Dedifferentiated amniotic fluid mesenchymal stem cell (primary cell): ENCODE results near the gene ATRIP.

ENCODE experiments used
- DNase-seq: peaks from one replicate; pipeline ENCODE4 v3.0.0-alpha.2; 2016; ENCODE audit errors: extremely low spot score

Gene ATRIP

DNA sequence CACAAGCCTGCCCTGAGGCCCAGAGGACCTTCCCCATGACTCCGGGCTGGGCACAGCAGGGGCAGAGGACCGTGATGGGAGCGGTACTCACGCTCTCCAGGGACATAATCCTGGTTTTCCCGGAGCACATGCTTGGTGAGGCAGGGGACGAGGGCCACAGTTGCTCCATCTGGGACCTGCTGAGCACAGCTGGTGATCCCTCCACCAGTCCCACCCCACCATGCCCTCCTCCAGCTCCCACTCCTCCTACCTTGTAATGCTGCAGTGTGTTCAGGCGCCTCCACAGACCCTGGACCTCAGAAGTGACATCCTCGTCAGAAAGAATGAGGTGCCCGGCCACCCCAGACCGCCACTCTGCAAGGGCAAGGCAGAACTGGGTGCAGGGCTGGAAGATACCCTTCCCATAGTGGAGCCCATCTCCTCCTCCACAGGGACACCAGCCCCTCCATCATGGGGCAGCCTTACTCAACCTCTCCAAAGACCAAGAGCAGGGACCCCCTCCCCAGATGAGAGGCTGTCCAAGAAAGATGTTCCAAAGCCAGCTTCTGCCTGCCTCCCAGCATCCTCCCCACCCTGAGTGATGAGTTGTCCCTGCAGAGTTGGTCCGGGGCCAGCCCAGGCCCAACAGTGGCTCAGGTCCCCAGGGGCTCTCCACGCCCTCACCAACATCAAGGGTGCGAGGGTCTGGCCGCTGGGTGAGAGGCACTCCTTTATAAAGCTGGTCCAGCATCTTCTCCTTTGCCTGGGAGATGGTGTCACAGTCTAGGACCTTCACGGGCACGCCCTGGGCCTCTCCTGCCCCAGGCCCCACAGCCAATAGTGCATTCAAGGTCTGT is 36.1 kb upstream of the ATRIP start:
- no peak for DNase-seq

DNA sequence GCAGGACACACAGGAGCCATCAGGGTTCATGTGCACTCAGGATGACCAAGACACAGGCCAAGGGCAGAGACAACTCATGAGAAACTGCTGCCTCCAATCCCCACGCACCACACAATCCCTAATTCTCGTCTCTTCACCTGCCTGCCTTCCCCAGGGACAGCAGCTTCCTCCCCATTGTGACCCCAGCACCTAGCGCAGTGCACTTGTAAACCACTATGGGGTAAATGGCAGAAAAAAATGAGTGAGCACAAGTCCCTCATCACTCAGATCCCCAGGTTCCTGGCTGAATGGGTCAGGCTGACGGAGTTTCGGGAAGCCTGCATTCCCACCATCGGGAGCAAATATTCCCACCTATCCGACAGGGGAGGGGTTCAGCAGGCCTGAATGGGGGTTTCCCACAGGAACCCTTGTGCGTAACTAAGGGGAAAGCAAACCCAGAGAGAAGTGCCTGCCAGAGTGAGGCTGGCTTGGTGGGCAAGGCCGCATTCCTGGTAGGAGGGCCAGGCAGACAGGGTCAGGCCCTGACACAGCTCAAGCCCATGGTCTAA is 35.4 kb upstream of the ATRIP start:
- no peak for DNase-seq

DNA sequence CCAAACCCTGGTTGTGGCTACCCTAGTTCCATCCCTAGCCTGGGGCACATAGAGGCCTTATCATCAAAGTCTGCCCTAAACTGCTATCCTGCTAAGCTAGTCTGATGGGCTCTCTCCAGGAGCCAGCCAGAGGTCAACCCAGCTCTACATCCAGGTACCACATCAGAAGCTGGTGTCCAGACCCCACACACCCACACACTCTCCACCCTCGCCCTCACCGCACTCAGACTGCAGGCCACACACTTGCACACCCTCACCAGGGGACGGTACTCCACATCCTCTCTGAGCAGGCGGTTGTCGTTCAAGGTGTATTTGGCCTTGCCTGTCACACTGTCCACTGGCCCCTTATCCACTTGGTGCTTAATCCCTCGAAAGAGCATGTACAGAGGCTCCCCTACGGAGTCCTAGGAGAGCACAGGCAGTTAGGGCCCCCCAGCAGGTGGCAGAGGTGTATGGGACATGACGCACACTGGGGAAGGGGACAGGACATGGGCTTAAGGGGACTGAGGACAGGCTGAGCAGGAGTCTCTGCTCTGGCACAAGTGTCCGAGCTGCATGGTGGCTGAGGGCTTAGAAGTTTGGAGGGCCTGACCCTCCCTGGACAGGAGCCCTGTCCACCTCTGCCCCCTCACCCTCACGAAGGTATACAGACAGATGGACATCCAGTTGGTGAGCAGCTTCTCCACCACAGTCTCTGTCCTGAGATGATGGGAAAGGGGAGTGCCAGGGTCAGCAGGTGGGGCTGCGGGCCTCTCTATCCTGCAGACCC is 34.7 kb upstream of the ATRIP start:
- no peak for DNase-seq

DNA sequence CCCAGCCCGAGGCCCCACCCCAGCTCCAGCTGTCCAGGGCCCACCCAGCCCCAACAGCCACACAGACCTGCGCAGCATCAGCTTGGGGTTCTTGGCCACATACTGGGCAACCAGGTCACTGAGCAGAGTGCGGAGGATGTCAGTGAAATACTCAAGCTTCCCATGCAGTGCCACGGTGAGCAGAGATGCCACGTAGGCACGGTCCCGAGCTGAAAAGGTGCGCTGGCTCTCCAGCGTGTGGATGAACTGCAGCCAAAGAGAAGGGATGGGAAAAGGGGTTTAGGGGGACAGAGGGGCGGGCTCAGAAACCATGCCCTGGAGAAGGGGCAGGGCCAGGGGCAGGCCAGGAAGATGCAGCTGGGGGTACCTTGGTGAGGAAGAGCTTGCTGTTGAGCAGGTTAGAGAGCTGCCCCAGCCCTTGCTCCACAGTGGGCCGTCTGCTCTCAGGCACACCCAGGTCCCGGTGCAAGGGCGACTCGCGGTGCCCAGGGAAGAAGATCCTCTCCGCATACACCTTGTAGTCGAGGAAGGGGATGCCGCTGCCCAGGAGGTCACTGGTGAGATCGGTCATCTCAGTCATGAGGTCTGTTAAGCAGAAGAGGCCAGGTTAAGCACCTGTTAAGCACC is 34.0 kb upstream of the ATRIP start:
- no peak for DNase-seq

DNA sequence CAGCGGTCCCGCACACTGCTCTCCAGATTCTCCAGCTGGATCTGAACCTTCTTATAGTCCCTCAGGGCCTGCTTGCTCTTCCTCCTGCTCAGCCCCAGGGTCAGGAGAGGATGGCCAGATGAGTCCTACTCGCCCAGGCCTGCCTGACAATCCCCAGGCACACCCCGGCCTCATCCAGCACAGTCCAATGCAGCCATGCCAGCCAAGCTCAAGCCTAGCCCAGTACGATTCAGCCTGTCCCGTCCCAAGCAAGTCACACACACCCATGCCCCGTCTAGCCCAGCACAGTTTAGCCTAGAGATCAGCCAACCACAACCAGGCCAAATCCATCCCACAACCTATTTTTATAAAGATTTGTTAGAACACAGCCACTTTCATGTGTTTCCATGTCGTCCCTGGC is 33.5 kb upstream of the ATRIP start:
- no peak for DNase-seq

DNA sequence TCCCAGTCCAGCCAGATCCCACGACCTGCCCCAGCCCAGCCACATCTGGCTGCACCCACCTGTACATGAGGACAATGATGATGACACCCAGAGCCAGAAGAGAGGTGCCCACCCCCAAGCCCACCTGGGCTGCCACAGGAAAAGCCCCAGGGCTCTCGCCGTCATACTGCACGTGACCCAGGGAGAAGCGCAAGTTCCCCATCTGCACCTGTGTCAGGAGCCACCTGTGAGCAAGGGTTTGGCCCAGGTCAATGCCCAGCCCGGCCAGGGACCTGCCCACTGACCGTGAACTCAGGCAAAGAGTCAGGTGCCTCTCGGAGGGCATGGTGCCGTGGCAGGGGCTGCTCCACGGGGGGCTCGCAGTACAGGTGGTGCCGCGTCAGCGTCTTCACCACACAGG is 32.9 kb upstream of the ATRIP start:
- no peak for DNase-seq

DNA sequence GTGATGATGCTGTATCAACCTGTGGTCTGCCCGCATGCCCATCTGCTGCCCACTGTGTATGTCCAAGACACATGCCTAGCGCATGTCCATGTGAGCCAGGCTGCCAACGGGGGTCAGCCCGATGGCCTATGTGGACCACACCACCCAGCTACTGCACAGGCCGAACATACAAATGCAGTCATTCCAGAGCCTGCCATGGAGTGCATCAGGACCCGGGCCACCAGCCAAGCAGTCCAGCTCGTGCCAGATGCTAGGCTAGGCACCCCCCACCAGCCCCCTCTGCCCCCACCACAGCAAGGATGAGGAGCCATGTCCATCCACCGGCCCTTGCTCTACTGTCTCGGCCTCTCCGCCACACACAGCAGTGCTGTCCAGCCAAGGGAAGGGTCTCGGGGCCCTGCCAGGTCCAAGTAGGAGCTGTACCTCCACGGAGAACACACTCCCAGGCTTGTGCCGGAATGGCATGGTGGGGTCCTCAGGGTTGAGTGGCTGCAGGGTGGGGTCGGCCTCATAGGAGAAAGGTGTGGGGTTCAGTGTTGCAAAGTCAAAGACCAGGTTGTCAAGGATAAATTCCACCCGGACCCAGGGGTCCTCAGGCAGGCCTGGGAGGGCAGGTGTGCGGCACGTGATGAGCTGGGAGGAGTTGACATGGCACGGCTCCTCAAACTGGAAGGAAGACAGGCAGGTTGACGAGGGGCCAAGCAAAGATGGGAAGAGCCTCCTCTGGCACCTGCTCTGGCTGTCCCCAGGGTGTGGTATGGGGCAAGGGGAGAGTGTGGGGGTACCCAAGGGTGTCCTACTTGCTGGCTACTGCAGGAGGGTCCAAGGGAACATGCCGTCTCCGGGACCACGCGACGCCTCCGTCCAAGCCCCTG is 31.9 kb upstream of the ATRIP start:
- DNase-seq = no peak

DNA sequence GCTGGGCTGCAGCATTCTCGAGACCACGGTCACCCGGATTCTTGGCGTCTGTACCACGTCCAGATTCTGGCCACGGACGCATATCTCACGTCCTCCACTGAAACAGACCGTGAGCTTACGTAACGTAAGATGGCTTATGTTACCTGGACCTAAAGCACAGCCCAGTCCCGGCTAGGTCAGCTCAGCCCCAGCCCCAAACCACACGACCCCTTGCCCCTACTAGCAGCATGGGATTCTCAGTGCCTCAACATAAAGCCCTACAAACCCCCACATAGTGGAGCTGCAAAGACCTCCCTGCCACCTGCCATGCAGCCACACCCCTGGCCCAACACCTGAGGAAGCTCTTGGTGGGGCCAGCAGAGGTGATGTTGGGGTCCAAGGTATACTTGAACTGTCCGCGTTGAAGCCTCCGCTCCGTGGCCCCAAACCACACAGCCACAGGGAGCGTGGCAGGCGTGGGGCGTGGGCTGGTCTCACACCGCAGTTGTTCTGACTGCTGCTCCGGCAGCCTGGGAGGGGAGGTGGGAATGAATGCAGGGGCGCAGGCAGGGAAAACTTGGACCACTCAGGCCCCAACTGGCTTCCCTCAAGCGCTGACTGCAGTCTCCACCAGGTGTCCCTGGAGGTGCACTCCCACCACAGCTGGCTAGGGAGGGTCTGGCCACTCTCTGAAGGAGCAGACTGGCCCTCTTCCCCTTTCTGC is 31.1 kb upstream of the ATRIP start:
- DNase-seq = no peak

DNA sequence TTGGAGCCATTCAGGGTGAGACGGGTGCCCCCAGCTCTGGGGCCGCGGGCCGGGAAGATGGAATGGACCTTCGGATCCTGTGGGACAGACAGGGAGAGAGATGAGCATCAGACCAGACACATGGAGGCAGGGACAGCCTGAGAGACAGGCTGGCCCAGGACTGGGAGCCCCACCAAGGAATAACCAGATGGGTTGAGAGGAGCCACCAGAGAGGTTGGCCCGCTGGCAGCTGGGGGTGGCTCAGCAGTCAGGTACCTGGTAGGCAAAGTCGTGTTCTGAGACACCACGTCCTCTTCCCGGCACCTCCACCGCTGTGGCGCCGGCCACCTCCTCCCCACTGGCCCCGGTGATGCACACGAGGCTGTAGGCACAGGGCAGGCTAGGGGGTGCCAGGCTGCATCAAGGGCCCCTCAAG is 30.4 kb upstream of the ATRIP start:
- DNase-seq = no peak

DNA sequence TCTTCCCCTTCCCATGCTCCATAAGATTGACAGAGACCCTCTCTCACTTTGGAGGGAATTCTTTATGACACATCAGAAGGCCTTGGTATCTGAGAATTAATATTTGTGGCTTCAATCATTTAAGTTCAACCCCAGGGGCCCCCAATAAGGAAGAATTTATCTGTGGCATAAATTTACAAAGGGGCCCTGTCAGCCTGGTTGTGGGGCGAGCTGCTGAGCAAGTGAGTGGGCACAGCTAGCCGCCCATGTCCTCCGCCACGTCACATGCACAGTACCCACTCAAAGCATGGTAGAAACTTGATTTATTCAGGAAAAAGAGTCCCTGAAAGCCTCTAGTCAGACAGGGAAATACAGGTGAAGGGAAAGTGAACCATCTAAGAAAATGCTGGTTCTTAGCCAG is 30.0 kb upstream of the ATRIP start:
- no peak for DNase-seq

DNA sequence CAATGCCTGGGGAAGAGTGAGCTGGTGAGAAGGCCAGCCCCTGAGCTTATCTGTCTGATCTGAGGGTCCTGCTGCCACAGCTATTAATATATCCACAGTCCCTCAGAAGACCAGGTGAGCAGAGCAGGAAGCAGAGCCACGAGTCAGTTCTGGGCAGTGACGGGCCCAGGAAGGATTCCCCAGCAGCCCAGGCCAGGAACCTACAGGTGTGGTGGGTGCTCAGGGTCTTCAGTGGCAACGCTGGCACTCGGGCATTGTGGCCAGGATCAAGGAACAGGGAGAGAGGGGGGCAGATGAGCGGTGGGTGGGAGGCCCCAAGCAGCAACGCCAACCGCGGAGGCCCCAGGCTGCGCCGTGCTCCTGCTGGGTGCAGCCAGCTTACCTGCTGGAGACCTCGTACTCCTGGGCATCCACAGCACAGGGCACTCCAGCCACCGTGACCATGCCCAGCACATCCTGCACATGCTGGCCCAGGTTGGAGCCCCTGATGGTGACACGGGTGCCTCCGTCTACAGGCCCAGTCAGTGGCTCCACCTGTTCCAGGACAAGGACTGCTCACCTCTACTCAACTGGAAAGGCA is 28.9 kb upstream of the ATRIP start:
- DNase-seq = no peak

DNA sequence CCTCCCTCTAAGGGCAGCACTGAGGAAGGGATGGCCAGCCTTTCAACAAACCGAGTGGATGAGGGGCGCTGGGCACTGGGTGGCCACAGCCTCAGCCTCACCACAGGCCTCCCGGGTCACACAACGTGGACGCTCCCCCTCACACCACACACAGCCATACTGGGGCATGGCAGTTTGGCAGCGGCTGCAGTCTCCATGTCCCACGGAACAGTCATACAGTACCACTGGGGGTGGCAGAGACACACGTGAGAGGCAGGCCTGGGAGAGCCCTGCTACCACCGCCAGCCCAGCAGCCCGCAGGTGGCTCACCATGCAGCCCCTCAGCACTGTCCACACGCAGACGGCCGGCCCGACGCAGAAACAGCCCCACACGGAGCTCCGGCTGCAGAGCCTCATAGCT is 28.4 kb upstream of the ATRIP start:
- DNase-seq = no peak

DNA sequence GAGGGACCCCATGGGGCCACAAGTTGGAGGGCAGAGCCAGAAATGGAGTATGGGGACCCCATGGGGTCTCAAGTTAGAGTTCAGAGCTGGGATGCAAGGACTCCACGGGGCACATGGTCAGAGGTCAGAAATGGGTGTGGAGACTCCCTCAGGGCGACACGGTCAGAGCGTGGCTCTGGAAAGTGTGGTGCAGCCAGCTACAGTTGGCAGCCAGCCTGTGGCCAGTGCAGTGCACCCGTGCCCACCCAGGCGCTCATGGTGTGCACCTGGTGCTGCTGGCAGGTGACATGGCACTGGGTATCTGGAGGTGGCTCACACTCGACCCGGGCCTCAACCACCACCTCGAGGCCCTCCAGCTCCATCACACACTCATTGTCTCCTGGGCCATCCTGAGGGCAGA is 27.9 kb upstream of the ATRIP start:
- DNase-seq = no peak

DNA sequence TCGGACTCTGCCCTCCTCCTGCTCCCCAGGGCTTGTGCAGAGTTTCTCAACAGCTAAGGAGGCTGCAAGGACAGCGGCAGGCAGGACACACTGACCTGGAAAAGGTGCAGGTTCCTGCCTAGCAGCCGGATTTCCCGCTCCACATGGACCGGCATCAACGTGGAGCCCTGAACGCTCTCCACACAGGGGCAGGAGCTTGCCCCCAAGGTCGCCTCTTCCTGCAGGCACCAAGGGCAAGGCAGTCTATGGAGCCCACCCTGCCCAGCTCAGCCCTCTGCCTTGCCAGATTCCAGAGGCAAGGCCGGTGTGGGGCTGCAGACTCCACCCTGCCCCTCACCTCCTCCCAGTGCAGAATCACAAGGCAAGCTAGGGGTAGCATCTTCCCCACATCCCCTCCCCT is 27.4 kb upstream of the ATRIP start:
- DNase-seq = no peak

DNA sequence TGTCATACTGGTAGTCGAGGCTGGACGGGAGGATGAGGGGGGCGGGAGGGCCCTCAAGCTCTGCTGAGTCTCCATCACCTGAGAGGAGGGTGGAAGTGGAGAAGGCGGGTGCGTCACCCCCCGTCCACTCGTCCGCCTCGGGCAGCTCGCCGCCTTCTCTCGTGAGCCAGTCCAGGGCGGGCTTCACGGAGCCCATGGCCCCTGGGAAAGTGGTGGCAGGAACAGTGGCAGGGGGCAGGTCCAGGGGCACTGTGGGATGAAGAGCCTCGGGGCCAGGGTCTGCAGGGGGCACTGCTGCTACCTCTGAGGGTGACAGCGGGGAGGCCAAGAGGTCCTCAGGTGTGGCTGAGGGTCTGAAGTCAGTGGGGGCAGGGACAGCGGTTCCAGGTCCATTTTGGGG is 26.9 kb upstream of the ATRIP start:
- DNase-seq = no peak

DNA sequence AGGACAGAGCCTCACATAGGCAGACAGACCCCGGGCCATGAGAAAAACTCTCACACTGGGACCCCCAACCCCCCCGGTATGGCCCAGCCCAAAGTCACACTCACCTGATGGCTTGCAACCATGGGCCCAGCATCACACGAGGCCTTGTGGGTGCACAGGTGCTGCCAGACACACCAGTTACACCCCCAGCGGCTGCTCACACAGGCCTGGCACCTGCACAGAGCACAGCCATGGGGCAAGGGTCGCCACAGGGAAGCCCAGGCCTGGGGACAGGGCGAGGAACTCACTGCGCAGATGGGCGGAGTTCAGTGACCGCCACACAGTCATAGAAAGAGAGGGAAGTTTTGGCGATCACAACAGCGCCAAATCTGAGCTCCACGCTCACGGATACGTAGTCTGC is 26.0 kb upstream of the ATRIP start:
- no peak for DNase-seq

DNA sequence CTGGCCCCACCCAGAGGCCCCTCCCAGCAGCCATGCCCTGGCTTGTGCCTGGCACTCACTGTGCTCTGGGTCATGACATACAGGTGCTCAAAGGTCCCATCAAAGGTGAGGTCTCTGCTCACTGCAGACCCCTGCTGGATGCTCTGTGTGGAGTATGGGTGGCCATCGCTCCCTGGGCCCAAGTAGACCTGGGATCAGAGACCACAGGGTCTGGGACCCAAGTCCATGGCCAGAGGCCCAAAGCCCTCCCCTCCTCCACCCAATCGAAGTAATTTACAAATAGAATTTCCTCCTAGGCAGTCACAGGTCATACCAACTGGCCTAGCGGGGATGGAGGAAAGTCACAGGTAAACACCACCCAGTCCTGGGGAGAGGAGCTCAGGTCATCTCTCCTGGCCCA is 24.3 kb upstream of the ATRIP start:
- no peak for DNase-seq

DNA sequence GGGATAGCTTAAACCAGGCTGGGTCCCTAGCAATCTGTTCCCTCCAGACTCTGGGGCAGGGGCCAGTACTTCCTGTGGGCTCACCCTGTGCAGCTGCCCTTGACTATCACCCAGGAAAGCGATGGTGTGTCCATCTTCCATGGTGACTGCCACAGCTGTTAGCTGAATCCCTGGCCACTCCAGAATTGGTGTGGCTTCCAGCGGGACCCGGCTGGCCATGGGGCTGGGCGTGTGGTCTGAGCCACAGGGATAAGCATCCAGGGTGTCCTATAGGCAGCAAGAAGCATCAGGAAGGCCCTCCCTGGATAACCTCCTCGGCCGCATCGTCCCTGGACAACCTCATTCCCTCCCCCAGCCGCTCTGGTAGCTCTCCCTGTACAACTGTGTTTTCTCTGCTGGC is 23.9 kb upstream of the ATRIP start:
- DNase-seq = no peak

DNA sequence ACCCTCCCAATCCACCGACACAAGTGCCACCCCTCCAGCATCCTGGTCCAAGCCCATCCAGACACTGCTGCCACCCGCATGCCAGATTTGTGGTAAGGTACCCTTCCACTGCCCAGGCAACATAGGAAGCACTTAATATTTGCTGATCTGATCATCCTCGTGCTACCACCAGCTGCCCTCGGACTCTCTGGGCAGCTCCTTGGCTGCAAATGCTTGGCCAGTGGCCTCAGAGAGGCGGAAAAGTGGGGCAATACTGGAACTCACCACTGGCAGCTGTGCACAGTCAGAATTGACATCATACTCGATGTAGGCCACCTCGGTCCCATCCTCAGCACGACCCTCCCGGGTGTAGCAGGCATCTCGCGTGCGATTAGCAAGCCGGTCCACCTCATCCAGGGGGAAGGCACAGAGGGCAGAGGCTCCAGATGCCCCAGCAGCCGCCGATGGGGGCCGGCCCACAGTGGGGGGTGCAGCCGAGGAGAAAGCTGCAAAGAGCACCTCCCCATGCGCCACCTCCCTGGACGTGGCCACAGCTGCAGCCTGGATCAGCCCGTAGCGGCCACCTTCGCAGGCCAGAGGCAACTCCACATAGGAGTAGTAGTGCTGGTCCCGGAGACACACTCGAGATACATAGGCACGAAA is 23.2 kb upstream of the ATRIP start:
- no peak for DNase-seq
